SK-N-MC (cell line): ENCODE results near the gene OR10X1.

Source experiments
- DNase-seq: peaks from one replicate; pipeline ENCODE4 v3.0.0-alpha.2; 2011; ENCODE audit warnings: low read depth, low spot score
- H3K27ac ChIP-seq: fragments of 200-600 bp; sonication (generic); 2 replicates; pipeline ENCODE4 v1.5.1; 2016; ENCODE audit warnings: mixed run types
- H3K36me3 ChIP-seq: fragments of 200-600 bp; sonication (generic); 2 replicates; pipeline ENCODE4 v1.6.1; 2017; ENCODE audit warnings: antibody characterized with exemption, low read length, mixed read lengths; ENCODE audit not compliant: insufficient read depth
- H3K4me3 ChIP-seq: fragments of 200-600 bp; sonication (generic); 2 replicates; pipeline ENCODE4 v1.5.1; 2016
- H3K9ac ChIP-seq: fragments of 200-600 bp; sonication (generic); 2 replicates; pipeline ENCODE4 v1.8.0; 2017; ENCODE audit warnings: mixed run types, mixed read lengths; ENCODE audit not compliant: insufficient read length
- H3K9me3 ChIP-seq: fragments of 200-600 bp; sonication (generic); 2 replicates; pipeline ENCODE4 v1.6.1; 2017; ENCODE audit warnings: low read depth, mild to moderate bottlenecking, antibody characterized with exemption, low read length, moderate library complexity, mixed read lengths
- EZH2 ChIP-seq: fragments of 200-600 bp; sonication (generic); IDR thresholded peaks from one replicate; pipeline ENCODE4 v1.6.1; 2017; ENCODE audit warnings: antibody characterized with exemption
- FOXP2 ChIP-seq: optimal IDR thresholded peaks from 2 replicates; pipeline ENCODE3; 2011; ENCODE audit warnings: mild to moderate bottlenecking, moderate library complexity; ENCODE audit not compliant: insufficient read depth; ENCODE audit errors: extremely low read length, control extremely low read depth
- POLR2AphosphoS5 ChIP-seq: IDR thresholded peaks from 2 replicates; pipeline ENCODE4 v1.6.1; 2012; ENCODE audit warnings: mild to moderate bottlenecking, low read depth, low read length, borderline replicate concordance

OR10X1 gene

GRCh38 chr1:158572226-158572625 is 7.5 kb downstream of the OR10X1 start:
- H3K36me3 ChIP-seq, result no peaks in the 10 kb centered on the region
- no peaks in the 10 kb centered on the region for H3K9me3 ChIP-seq
- H3K4me3 ChIP-seq, result no peak overlapping the region
- no peak overlapping the region for H3K9ac ChIP-seq
- no peak for TF ChIP-seq POLR2AphosphoS5
- no peak for TF ChIP-seq EZH2
- no peak for TF ChIP-seq FOXP2
- H3K27ac ChIP-seq, result no peak overlapping the region
- no peak for DNase-seq

- no peak within 1 kb of the TSS for H3K4me3 ChIP-seq
- H3K9me3 ChIP-seq, result no peaks in the 10 kb centered on the region
- H3K36me3 ChIP-seq, result no peaks in the 10 kb centered on the region
- no peak within 1 kb of the TSS for H3K9ac ChIP-seq
- DNase-seq, result no peak
- no peak within 1 kb of the TSS for H3K27ac ChIP-seq
- no peak for TF ChIP-seq EZH2
Measured at GRCh38 chr1:158570480-158570879, 9.2 kb downstream of the OR10X1 start, which contains the start of gene OR6P1. Gene OR6P1, minus strand, starts transcription at chr1:158570580. Its CDS starts 6,976 bp downstream, at chr1:158563604.

DNA sequence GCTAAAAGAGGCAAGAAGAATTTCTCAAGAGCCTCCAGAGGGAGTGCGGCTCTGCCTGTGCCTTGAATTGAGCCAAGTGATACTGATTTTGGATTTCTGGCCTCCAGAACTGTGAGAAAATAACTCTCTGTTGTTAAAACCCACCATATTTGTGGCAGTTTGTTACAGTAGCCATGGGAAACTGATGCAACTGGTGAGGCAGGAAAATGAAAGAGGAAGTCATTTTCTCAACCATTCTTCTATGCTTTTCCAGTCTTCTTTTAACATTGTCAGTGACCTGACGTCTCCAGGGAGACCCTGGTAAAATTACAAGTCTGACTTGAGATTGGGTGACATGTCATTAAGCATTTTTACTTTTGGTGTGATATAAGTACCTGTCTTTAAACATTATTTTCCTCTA is 15.1 kb downstream of the OR10X1 start:
- no peak overlapping the region for H3K9ac ChIP-seq
- no peaks in the 10 kb centered on the region for H3K9me3 ChIP-seq
- no peak overlapping the region for H3K27ac ChIP-seq
- H3K4me3 ChIP-seq, result no peak overlapping the region
- no peaks in the 10 kb centered on the region for H3K36me3 ChIP-seq
- no peak for TF ChIP-seq FOXP2
- no peak for TF ChIP-seq EZH2
- no peak for TF ChIP-seq POLR2AphosphoS5
- DNase-seq, result no peak

DNA sequence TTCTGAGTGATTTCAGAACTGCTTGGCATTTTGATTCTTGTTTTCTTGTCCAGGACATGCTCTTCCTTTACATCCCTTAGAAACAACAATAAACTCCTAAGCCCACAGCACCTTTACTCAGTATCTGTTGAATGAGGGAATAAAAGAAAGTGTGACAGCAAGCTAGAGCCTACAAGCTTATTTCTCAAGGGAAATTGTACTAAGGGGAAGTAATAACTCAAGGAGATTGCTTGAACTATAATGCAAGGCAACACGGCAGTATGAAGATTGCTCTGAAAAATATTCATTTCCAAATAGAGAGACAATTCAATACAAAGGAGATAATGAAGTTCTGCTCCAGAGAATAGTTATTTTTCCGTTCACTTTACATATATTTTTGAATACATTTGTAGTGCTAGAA is 15.8 kb downstream of the OR10X1 start:
- no peaks in the 10 kb centered on the region for H3K36me3 ChIP-seq
- no peak overlapping the region for H3K27ac ChIP-seq
- H3K4me3 ChIP-seq, result no peak overlapping the region
- H3K9me3 ChIP-seq, result no peaks in the 10 kb centered on the region
- TF ChIP-seq POLR2AphosphoS5, result no peak
- TF ChIP-seq FOXP2, result no peak
- no peak for TF ChIP-seq EZH2
- no peak overlapping the region for H3K9ac ChIP-seq
- no peak for DNase-seq

DNA sequence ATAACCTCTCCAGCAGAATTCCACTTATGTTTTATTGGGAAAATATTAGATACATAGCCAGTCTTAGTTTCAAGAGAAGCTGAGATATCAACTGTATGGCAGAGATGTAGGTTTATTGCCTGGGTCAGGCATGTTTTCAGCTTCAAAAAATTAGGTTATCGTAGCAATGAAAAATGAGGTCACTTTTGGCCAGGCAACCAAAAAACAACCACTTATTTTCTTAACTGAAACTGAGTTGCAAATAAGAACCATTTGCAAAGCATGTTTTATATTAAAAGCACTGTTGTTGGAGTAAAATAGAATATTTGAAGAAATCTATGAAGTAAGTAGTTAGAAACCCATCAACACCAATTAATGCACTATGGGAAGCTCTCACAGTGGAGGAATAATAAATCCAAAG is 20.0 kb downstream of the OR10X1 start:
- no peak overlapping the region for H3K4me3 ChIP-seq
- H3K9me3 ChIP-seq, result no peaks in the 10 kb centered on the region
- no peak for TF ChIP-seq FOXP2
- TF ChIP-seq POLR2AphosphoS5, result no peak
- no peak for TF ChIP-seq EZH2
- H3K27ac ChIP-seq, result no peak overlapping the region
- no peak overlapping the region for H3K9ac ChIP-seq
- H3K36me3 ChIP-seq, result no peaks in the 10 kb centered on the region
- DNase-seq, result no peak

GRCh38 chr1:158554352-158554751 is 25.3 kb downstream of the OR10X1 start, which contains the start of gene OR6Y1:
Gene OR6Y1, minus strand, starts transcription at chr1:158554405. Its CDS starts 6,300 bp downstream, at chr1:158548105.
- Histone ChIP-seq H3K4me3 (no peak within 1 kb of the TSS), H3K9ac (no peak within 1 kb of the TSS), H3K9me3 (no peaks in the 10 kb centered on the region), H3K36me3 (no peaks in the 10 kb centered on the region), H3K27ac (no peak within 1 kb of the TSS)
- DNase-seq, result no peak
- TF ChIP-seq EZH2, result no peak

- DNase-seq, result no peak
- TF ChIP-seq POLR2AphosphoS5 (no peak), EZH2 (no peak), FOXP2 (no peak)
- Histone ChIP-seq H3K4me3 (no peak overlapping the region), H3K9ac (no peak overlapping the region), H3K27ac (no peak overlapping the region), H3K36me3 (no peaks in the 10 kb centered on the region), H3K9me3 (no peaks in the 10 kb centered on the region)
Measured at GRCh38 chr1:158552296-158552695, 27.4 kb downstream of the OR10X1 start.

GRCh38 chr1:158547533-158547932 is 32.2 kb downstream of the OR10X1 start:
- DNase-seq, result no peak
- no peak overlapping the region for H3K4me3 ChIP-seq
- no peak for TF ChIP-seq EZH2
- no peak for TF ChIP-seq POLR2AphosphoS5
- TF ChIP-seq FOXP2, result no peak
- H3K9me3 ChIP-seq, result no peaks in the 10 kb centered on the region
- no peaks in the 10 kb centered on the region for H3K36me3 ChIP-seq
- no peak overlapping the region for H3K27ac ChIP-seq
- no peak overlapping the region for H3K9ac ChIP-seq

DNA sequence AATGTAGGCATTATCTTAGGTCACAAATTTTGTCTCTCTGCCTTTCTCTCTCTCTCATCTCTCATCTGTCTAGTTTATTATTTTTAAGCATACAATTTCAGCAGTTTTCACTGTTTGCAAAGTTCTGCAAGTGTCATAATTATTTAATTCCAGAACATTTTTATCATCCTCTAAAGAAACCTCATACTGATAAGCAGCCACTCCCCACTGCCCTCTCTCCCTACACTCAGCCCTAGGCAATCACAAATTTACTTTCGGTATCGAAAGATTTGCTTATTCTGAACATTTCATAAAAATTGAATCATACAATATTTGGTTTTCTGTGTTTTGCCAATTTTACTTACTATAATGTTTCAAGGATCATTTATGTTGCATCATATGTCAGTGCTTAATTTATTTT is 42.1 kb downstream of the OR10X1 start:
- TF ChIP-seq EZH2 (no peak), FOXP2 (no peak), POLR2AphosphoS5 (no peak)
- H3K27ac ChIP-seq, result no peak overlapping the region
- H3K36me3 ChIP-seq, result no peaks in the 10 kb centered on the region
- DNase-seq, result no peak
- H3K9ac ChIP-seq, result no peak overlapping the region
- H3K9me3 ChIP-seq, result no peaks in the 10 kb centered on the region
- H3K4me3 ChIP-seq, result no peak overlapping the region
